T-helper 9 cell (primary cell): ENCODE data around the gene IRF4.

Experiments used
- DNase-seq: peaks from one replicate; pipeline ENCODE4 v3.0.0-alpha.2; 2020

The IRF4 gene

GRCh38 chr6:399785-400534 is 8.4 kb downstream of the IRF4 start:
- no peak for DNase-seq

- no peak for DNase-seq
Observed at GRCh38 chr6:400815-401214, 9.3 kb downstream of the IRF4 start.

- DNase-seq, result no peak
Observed at GRCh38 chr6:401239-401993, 9.9 kb downstream of the IRF4 start.

DNA sequence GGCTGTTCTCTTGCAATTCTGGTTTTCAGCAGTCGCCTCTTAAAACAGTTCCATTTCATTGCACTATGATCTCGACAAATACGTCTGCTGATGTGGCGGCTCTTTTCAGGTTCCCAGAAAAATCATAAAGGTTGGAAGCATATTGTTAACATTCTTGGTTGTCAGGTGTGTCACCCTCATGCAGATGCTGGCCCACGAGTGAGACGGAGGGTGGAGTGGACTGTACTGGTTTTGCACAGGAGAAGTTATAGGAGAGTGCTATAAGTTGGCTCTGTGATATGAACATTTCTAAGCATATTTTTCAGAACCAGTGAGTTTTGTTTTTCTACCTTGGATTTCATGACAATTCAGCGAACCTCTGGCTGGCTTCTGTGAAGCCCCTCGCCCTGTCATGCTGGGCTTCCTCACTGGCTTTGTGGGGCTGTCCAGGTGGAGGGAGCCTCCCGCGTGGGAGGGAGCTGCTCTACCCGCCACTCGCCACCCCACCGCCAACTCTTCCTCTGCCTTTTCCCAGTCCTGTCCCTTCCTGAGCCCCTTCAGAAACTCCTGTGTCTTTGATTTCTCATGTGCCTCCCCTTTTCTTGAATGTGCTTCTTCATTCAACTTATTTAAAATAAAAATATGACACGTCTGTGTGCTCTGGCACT is 10.6 kb downstream of the IRF4 start:
- DNase-seq, result no peak

DNA sequence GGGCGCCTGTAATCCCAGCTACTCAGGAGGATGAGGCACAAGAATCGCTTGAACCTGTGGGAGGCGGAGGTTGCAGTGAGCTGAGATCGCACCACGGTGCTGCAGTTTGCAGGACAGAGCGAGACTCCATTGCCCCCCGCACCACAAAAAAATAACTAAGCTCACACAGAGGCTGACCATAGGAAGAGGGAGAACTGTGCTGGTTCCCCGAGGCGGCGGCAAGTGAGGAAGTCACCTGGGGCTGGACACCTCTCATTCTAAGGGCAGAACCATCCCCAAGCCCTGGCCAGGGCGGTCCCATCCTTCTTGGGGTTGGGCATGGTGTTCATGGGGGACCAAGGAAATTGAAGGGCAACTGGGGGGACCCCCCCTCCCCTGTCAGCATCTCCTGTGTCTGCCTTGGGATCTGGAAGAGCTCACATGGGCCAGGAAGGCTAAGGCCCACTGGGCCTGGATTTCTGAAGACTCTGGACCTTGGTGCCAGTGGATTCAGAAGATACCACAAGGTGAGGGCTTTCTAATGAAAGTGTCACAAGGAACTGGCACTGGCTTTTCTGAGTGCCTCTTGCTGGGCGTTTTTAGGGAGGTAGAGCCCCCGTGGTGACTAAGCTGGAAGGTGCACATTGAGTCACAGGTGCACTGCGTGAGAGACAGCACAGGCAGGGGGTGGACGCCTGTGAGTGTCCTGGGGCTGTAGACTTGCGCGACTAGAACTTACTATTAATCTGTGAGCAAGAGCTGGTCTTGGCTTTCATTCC is 11.5 kb downstream of the IRF4 start:
- no peak for DNase-seq

DNA sequence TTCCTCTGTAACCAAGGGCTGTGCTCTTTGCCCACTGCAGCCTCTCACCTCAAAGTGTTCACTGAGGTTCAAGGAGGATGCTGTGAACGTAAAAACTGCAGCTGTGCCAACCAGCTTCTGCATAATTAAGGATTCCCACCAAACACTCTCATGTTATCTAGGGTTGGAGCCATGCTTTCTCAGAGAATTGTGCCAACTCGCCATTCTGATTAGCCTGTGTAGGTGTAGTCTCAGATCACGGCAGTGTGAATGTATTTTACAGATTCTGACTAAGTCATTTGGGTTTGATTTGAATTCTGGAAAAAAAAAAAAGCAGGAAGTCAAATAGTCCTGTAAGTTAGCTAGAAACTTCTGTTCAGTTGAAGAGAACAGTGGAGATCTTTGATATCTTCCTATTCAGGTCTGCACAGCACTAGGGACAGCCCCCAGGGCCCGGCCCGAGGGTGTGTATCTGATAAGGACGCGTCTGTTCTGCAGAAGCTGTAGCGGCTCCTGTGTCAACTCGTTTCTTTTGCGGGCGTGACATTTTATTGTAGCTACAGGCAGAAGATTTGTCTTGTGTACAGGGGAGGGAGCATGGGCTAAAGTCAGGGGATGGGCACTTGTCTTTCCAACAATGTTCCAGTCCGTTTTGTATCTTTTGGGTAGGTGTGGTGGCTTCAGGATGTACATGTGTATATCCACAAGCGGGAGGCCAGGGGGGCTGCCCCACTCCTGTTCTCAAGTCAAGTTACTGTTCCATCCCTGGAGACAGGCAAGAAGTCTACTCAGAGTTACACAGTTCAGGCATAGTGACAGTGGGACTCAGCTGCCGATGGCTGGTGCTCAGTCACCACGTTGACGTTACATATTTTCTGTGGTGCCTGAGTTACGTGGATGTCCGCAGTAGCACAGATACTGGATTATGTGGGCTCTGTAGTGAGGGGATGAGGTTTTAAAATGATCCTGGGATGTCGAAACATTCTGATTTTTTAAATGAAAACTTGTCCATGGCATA is 12.4 kb downstream of the IRF4 start:
- DNase-seq, result no peak

DNA sequence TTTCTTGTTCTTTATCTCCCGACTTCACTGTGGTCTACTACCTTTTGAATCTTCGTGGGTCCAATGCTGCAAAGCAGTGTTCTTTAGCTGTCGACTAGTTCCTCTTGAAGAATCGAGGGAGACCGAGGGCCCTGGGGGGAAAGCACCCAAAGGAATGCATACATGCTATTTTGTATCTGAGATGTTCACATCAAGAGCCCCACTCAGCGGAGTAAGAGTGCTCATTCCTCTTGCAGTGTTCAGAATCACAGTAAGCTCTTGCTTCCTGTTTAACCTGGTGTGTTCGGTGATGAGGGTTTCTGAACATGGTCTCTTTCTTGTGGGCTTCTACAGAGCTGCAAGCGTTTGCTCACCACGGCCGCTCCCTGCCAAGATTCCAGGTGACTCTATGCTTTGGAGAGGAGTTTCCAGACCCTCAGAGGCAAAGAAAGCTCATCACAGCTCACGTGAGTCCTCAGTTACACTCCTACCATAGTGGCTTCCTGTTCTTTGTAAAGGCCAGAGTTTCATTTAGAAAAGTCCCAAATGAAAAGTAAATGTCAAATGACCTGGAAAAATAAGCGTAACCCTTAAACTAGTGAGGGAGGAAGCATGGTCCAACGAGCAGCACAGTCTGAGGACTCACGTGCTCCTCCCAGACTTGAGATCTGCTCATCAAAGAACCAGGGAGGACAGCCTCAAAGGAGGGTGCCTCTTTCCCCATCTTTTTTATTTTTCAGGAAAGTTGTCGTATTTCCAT is 13.3 kb downstream of the IRF4 start:
- DNase-seq, result no peak

- DNase-seq, result no peak
Observed at GRCh38 chr6:408148-408547, 16.6 kb downstream of the IRF4 start.

DNA sequence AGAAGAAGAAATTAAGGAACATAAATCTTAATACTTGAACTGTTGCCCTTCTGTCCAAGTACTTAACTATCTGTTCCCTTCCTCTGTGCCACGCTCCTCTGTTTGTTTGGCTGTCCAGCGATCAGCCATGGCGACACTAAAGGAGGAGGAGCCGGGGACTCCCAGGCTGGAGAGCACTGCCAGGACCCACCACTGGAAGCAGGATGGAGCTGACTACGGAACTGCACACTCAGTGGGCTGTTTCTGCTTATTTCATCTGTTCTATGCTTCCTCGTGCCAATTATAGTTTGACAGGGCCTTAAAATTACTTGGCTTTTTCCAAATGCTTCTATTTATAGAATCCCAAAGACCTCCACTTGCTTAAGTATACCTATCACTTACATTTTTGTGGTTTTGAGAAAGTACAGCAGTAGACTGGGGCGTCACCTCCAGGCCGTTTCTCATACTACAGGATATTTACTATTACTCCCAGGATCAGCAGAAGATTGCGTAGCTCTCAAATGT is 17.1 kb downstream of the IRF4 start:
- no peak for DNase-seq

GRCh38 chr6:409370-409972 is 17.9 kb downstream of the IRF4 start:
- DNase-seq, result no peak

GRCh38 chr6:410555-411395 is 19.2 kb downstream of the IRF4 start:
- DNase-seq, result no peak

DNA sequence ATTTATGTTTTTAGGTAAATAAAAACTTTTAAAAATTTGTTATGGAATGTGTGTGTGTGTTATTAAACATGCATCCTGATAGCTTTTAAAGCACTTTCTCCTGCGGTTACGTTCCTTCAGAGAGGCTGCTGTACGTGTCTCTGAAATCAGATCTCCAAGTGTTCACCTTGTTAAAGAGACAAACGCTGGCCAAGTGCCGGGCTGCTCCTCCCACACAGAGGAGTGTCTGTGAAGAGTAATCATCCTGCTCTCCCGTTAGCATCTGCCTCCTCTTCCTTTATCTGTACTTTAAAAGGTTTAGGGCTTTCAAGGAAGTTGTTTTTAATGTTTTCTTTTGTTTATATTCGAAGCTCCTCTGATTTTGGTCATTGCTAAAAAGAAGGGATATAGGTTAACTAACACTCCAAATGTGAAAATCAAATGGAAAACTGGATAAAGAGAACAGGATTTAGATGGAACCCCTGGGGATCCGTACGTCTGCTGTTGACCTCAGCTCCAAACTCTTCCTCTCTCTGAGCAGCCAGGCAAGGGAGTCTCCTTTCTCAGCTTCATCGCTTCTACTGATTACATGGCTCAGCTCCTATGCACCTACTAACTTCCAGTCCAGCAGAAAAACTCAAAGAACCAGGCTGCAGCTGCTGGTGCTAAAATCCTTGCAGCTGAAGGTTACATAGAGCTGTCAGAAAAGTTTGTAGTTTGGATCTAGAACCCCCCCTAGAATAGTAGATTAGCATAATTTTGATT is 20.0 kb downstream of the IRF4 start:
- DNase-seq, result no peak

GRCh38 chr6:412146-412886 is 20.8 kb downstream of the IRF4 start:
- DNase-seq, result no peak

GRCh38 chr6:414447-414846 is 22.9 kb downstream of the IRF4 start:
- no peak for DNase-seq

DNA sequence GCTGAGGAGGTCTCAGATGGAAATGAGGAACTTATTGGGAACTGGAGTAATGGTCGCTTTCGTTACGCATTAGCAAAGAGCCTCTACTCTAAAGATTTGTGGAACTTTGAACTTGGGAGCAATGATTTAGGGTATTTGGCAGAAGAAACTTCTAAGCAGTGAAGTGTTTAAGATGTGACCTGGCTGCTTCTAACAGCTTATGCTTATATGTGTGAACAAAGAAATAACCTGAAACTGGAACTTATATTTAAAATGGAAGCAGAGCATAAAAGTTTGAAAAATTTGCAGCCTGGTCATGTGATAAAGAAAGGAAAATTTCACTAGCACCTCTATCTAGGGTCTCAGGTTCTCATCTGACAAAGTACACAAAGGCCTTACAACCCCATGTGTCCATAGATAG is 23.5 kb downstream of the IRF4 start:
- no peak for DNase-seq

DNA sequence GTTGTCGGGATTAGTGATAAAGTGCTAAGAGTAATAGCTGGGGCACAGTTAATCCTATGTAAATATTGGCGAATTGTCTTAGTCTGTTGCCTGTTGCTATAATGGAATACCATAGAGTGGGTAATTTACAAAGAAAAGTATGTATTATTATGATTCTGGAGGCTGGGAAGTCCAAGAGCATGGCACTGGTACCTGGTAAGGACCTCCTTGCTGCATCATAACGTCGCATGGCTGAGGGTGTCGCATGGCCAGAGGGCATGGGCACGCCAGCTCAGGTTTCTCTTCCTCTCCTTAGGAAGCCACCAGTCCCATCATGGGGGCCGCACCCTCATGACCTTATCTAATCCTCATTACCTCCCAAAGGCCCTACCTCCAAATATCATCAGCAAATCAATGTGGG is 29.7 kb downstream of the IRF4 start:
- DNase-seq, result no peak

DNA sequence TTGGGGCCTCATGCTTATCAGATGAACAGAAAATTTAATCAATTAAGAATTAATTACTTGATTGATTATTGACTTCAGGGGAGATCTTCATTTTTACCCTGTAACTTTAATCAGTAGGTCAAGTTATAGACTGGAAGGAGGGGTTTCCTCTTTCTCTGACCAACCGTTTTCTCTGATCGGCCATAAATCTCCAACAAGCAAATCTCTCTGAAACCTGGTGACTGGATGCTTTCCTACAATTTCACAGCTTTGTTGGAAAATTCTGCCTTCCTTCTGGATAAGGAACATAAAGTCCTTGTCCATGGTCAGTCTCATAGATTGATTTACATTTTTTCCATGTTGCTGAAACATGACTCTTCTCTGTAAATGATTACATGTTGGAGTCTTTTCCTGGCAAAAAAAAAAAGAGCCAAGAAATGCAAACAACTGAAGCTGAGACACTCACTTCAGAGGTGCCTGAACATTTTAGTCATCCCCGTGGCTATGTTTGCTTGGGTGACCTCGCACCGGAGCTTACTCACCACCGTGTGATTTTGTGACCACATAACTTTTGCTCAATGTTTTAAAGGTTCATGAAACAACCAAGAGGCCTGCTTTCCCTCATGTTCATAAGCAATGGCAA is 31.0 kb downstream of the IRF4 start:
- no peak for DNase-seq
